ENCODE results near the gene SLC51B.
"Not testable (repeated sequence)": the region's sequence is repeated elsewhere in the genome, so short reads cannot be mapped to it uniquely, and the experiment has no call there.

SLC51B gene

DNA sequence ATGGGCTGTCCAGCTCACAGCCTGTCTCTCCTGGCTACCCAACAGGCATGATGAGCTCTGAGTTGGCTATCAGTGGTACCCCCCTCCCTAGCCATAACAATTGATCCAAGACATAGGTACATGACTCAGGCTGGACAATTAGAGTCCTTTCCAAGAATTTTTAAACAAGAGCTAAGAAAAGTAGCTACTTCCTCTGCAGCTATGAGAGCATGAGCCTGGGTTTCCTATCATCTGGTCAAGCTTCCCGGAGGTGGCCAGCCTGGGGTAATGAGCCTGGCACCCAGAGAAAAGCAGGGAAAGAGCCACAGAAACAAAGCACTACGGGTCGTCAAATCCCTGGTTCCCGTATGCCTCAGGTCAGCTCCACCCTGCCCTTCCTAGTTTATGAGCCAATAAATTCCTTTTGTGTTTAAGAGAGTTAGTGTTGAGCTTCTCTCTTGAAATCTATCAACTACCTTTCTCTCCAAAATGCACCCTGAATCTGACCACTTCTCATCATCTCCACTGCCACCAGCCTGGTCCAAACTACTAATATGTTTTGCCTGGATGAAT, 2.3 kb upstream of the SLC51B start:
- DNase-seq (ENCODE audit: low spot score) = no peak

DNA sequence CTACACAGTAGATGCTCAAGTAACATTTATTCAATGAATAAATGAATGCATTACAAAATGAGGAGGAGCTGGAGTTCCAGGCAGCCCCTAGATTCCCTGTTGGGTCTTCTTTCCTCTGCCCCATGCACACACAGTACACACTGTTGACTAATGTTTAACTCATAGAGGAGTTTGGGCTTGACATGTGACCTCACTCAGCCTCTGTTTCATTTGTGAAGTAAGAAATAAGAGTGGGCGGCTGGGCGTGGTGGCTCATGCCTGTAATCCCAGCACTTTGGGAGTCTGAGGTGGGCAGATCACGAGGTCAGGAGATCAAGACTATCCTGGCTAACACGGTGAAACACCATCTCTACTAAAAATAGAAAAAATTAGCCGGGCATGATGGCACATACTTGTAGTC, 969 bp upstream of the SLC51B start:
- not testable (repeated sequence) for DNase-seq (ENCODE audit: low spot score)

DNA sequence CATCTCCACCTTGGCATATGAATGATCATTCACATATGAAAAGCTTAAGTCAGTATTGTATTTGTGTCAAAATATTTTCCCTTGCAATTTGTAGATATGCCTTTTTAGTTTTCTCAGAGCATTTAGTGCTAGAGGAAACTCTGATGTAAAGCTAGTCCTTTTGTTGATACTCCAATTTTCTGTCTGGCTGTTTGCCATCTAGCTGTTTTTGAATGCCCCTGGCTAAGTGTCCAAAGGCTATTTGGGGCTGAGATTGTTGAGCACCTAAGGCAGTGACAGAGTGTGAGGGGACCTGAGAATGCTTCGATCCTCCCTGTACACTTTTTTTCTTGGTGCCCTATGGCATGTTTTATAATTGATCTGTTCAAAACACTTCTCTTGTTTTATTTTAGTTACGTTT, 3.1 kb downstream of the SLC51B start:
- DNase-seq (ENCODE audit: low spot score) = no peak

DNA sequence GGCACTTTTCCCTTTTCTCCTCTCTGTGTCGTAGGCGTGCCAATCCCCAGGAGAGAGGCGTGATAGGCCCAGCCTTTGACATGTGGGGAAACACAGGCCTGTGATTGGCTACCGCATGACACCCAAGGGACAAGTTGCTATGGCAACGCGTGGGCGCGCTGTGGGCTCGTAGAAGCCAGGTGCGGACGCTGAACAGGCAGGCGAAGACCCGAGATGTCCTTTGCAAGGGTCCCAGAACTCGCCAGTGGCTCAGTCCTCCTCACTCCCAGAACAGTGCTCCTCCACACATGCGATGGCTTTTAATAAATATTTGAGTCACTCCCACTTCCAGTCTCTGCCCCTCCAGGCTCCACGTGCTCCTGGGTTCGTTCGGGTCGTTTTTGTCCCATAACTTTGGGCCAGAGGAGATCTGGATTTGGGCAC, 4.2 kb downstream of the SLC51B start:
- DNase-seq (ENCODE audit: low spot score) = peak; percentile 88

DNA sequence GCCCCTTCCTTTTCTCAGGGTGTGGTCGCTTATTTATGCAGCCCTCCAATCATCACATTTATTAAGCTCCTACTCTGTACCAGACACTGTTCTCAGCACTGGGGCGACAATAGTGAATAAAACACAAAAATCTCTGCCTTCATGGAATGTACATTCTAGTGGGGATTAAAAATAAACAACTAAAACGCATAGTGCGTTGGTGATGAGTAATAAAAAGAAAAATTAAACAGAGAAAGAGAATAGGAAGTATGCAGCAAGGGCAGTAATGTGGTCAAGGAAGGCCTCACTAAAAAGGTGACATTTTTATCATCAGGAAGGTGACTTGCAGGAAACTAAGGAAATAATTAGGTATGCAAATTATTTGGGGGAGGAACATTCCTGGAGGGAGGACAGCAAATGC, 5.1 kb downstream of the SLC51B start:
- no peak for DNase-seq (ENCODE audit: low spot score)

DNA sequence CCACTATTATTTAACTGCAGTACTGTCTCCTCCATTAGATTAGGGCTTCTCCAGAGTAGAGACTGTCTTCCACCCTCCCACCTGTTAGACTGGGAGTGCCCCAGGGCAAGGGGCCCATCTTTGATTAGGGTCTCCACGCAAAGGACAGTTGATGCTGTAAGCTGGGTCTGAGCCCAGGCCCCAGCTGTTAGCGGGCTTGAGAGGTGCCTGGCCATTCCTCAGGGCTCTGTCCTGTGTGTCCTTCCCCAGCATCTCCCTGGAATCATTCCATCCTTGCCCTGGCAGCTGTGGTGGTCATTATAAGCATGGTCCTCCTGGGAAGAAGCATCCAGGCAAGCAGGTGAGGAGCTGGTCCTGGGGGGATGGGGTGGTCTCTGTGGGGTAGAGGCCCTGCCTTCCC, 6.1 kb downstream of the SLC51B start:
- DNase-seq (ENCODE audit: low spot score) = no peak

DNA sequence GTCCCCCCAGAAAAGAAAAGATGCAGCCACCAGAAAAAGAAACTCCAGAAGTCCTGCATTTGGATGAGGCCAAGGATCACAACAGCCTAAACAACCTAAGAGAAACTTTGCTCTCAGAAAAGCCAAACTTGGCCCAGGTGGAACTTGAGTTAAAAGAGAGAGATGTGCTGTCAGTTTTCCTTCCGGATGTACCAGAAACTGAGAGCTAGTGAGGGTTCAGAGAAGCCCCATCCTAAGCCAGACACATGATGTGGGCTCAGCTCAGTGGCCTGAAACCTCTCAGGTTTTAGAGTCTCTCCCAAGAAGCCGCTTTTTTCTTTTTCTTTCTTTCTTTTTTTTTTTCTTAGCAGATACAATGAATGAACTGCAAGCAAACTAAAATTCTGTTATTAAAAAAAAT, 7.8 kb downstream of the SLC51B start:
- DNase-seq (ENCODE audit: low spot score) = no peak

DNA sequence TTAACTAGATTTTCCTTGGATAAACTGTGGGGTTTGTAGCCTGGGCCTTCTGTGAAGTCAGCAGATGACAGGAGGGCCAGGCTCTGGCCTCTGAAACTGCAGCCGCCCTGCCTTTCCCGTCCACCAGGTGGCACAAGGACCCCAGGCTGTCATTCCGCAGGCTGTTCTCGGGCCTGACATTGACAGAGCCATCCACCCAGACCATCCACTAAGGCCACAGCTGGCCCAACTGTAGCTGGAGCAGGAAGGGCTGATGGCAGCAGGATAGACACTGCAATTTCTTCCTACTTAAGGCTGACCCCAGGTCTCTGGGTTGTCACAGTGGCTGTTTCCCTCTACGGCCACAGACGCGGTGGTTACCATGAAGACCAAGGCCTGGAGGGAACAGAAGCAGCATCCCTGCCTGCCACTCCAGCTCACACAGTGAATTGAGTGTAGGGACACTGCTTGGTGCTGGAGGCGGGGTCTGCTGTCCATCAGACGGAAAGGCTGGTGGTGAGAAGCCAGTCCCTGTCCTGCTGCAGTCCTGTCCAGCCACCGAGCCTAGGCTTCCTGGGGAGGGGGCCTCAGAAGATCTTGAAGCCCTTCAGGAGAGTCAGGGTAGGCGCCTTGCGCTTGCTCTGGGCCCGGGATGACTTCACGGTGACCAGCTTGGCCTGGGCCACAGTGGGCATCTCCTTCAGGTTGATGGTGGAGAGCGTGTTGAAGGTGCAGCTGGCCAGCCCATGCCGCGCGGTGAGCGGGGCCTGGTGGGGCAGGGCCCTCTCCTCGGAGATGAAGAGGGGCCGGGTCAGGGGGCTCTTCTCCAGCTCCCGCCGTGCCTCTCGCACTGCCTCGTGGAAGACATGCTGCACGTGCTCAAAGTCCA, 9.4 kb downstream of the SLC51B start:
- DNase-seq (ENCODE audit: low spot score) = peak; percentile 46

DNA sequence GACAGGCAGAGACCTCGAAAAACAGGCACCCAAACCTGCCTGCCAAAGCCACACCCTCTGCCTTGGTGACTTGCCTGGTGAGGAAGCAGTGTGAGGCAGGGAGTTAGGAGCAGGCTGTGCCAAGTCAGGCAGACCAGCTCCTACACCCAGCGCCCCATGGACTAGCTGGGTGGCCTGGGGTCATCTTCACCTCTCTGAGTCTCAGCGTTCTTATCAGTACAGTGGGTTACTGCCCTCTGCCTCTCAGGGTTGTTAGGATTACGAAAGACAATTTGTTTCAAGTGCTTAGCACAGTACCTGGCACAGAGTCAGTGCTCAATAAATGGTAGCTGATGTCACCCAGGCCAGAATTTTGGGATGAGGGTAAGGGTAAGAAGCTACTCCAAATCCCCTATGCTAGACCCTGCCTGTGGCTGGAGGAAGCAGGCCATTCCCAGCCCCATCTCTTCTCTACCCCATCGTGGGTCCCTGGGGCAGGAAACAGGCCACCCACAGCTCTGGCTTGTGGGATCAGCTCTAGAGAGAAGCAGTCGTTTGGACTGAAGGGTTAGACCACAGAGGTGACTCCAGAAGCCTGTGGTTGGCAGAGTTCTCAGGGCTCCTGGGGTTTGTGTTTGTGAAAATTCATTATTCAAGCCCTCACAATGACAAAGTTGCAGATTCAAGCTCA, 10.1 kb downstream of the SLC51B start:
- DNase-seq (ENCODE audit: low spot score) = no peak

DNA sequence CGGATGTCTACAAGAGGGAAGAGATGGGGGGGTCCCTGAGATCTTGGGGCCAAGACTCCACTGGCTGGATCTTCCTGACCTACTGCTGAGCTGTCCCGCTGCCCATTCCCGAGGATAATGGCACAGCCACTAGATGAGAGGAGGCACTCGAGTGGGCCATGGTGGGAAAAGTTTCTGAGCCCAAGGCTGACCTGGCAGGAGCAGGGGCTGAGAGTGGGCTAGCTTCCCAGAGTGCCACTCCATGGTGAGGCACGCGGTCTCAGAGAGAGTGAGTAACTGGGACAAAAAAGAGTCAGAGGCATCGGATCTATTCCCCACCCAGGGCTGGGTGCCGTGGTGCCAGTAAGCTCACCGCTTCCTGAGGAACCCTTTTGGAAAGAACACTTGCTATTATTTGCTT, 10.9 kb downstream of the SLC51B start:
- no peak for DNase-seq (ENCODE audit: low spot score)

DNA sequence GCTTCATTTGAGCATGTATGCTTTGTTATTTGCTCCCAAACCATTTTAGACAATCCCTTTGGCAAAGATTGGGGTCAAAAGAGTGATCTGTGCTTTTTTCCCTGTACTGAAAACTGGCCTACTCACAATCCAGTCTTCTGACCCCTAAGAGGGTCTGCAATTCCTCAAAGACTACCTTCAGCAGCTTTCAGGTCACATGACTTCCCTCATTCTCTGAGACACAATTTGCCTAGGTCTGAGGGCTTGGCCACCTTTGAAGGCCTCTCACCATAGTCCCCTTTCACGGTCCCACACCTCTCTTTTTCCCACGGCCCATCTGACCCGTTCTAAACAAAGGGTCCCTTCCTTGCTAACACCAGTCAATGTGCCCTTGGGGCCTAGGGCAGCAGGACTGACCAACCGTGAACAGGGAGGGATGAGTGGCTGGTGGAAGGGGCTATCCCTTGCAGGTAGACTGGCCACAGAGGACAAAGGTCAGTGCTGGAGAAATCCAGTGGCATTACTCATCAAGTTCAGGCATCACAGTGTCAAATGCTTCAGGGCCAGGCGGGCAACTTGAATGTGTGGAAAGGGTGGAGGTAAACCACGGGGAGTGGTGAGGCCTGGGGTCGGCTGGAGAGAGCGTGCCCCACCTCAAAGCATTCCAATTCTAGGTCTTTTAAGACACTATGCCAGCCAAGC, 11.8 kb downstream of the SLC51B start:
- DNase-seq (ENCODE audit: low spot score) = no peak

DNA sequence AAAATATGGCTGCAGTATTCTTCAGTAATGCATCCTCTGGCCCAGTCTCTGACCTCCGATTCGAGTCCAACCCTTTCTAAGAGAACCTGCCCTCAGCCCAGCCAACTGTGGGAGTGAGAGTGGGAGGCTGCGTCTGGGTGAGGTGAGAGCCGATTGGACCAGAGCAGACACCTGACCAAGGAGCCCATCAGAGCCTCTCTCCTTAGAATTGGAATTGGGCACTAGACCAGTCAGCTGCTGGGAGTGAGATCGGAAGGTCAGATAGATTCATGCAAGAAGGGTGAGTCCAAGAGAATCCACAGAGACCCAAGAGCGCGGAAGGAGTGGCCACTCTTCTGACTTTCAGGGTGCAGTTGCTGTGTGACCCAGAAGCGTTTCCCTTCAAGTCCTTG, 12.4 kb downstream of the SLC51B start:
- DNase-seq (ENCODE audit: low spot score) = no peak

DNA sequence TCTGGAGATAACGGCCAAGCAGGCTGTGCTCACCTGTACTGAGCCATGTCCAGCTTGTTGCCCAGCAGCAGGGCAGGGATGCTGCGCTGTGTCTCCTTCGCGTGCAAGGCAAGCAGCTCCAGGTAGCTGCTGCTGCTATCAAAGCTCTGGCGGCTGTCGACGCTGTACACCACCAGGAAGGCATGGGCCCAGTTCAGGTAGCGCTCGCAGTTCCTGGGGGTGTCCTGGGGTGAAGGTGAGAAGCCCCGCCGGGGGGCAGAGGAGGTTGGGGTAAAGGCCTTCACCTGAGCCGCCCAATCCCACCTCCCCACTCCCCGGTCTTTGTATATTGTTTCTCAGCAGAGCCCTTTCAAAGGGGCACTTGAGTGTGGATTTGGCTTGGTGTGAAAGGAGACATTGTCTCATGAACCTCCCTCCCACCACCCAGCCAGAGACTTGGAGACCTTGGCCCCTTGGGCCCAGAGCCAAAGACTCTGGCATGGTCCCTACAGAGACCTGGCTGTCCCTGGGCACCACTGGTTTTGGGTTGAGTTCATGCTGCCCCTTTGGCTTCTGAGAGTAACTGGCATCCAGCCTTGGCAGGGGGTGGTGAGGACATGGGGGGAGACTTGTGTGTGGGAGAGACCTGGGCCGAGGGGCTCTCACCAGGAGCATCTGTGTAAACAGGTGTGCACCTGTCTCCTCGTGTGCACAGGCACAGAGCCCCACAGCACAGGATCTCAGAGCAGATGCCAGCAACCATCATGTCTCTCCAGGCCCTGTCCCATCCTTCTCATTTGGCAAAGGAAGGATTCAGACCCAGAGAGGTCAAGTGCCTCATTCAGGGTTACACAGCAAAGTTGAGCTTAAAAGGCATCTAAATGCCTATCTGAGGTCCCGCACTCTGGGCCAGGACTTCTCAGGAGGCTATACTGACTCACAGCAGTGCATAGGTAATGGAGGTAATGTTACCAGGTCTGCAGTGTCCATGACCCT, 13.5 kb downstream of the SLC51B start:
- DNase-seq (ENCODE audit: low spot score) = no peak

DNA sequence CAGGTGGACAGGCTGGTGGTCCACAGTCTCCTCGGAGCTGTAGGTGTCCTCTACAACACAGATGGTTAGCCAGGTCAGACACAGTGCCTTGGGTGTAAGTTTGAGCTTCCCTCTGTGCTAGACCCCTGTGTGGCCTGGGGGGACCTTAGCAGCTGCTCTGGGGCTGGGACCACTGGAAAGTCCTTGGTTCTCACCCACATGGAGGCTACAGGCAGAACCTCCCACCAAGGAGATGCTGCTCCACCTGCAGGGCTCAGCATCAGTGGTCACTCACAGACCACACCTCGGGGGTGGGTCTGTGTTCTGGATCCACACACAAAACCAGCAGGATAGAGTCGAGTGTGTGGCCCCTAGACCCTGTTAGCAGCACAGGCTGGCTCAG, 14.2 kb downstream of the SLC51B start:
- no peak for DNase-seq (ENCODE audit: low spot score)

DNA sequence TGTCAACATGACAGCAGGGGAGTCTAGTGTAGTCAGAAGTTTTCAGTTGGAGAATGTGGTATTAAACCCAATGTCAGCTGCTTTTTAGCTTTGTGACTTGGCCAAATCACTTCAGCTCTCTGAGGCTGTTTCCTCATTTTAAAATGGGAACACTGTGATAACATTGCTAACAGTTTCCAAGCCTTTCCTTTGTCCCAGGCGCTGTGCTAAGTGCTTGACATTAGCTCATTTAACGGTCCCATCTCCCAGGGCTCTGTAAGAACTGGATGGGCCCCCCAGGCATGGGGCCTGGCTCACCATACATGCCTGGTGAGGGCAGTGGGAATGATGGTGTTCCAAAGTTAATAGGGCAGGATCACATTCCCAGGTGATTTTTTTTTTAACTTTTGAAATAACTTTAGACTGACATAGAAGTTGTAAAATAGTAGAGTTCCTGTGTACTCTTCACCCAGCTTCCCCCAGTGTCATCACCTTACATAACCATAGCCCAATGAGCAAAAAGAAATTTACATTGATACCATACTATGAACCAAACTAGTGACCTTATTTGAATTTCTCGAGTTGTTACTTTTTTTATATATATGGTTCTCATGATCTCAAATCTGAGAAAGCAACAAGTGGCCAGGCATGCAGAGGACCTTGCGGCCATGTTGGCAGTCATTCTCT, 14.9 kb downstream of the SLC51B start:
- DNase-seq (ENCODE audit: low spot score) = no peak

DNA sequence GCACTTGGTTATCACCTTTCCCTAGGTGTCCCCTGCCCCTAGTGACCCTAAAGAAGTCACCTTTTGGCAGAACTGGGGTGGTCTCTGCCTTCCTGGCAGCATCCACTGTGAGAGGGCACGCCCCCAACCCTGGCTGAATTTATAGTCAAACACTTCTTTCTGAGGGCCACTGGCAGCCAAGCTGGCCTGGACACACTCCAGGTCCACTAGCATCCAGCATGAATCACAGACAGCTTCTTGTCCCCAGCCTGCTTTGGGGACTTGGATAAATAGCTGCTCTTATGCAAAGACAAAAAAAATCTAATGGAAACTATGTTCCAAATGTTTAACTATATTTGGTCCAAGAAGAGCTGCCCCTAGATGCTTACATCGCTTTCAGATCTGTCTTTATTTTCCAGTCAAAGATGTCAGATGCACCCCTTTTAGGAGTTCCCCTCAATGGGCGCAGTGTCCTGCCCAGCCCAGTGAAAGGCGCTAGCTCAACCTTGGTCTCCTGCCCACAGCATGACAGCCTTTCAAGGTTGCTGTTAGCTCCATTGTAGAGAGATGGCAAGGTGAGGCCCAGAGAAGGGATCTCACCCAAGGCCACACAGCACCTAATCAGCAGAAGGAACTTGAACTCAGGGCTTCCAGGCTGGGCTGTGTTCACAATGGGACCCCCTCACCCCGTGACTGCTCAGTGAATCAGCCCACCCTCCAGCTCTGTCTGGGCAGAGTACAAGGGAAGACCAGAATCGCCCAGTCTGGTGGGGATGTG, 15.6 kb downstream of the SLC51B start:
- DNase-seq (ENCODE audit: low spot score) = no peak

DNA sequence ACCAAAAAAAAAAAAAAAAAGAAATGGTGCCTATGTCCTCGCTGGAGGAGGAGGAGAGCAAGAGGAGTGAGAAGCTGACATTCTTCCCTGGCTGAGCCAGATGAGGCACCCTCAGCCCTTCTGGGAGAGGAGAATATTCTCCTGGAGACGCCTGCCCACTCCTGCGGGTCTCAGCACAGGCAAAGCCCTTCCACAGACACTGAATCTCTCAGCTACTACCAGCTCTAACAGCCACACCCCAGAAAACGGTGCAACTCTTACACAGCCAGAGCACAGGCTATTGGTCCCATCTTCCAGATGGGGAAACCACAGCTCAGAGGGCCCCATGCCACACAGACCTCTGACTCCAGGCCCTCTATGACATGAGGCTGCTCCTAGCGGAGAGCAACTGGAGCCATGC, 16.9 kb downstream of the SLC51B start:
- no peak for DNase-seq (ENCODE audit: low spot score)

DNA sequence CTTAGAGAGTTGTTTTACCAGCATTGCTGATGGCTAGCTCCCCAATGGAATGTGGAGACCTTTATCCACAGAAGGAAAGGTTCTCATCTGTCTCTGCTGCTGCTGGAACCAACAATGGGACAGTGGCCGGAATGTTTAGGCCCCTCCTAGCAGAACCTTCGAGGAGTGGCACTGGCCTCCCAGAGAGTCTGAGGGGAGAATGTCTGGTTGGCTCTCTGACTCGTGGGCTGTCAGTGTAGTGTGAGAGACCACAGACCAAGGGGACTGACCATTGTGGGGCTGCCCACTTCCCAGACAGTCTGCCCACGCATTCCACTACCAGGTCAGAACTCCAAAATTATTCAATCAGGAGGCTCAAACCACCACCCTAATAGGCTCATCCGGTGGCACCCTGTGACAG, 17.5 kb downstream of the SLC51B start:
- DNase-seq (ENCODE audit: low spot score) = no peak

DNA sequence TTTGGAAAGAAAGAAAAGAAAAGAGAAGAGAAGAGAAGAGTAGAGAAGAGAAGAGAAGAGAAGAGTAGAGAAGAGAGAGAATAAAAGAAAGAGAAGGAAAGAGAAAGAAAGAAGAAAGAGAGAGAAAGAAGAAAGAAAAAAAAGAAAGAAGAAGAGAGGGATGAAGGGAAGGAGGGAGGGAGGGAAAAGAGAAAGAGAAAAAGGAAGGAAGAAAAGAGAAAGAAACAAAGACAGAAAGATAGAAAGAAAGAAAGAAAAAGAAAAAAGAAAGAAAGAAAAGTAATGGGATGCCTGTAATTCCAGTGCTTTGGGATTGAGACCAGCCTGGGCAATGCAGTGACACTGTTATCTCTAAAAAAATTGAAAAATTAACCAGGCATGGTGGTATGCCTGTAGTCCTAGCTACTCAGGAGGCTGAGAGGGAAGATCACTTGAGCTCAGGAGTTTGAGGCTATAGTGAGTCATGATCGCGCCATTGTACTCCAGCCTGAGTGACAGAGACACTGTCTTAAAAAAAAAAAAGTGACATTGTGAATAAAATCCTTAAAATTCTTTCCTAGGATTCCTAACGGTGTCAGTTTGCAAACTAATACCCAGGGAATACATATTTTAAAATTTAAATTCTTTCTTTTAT, 20.9 kb downstream of the SLC51B start:
- DNase-seq (ENCODE audit: low spot score) = no peak
